HG03457 (cell line): ENCODE data around the gene DENND6B.
"Not testable (repeated sequence)": the region's sequence is repeated elsewhere in the genome, so short reads cannot be mapped to it uniquely, and the experiment has no call there.

Source experiments
- ATAC-seq: cut with Tn5 transposase; IDR thresholded peaks from one replicate; pipeline ENCODE4 v1.9.1; 2021; ENCODE audit warnings: moderate number of reproducible peaks; ENCODE audit not compliant: unreplicated experiment

DENND6B gene

GRCh38 chr22:50339945-50340879 lies 13.4 kb upstream of the DENND6B start:
- no peak for ATAC-seq

- no peak for ATAC-seq
Observed at GRCh38 chr22:50338860-50339462, 12.1 kb upstream of the DENND6B start.

DNA sequence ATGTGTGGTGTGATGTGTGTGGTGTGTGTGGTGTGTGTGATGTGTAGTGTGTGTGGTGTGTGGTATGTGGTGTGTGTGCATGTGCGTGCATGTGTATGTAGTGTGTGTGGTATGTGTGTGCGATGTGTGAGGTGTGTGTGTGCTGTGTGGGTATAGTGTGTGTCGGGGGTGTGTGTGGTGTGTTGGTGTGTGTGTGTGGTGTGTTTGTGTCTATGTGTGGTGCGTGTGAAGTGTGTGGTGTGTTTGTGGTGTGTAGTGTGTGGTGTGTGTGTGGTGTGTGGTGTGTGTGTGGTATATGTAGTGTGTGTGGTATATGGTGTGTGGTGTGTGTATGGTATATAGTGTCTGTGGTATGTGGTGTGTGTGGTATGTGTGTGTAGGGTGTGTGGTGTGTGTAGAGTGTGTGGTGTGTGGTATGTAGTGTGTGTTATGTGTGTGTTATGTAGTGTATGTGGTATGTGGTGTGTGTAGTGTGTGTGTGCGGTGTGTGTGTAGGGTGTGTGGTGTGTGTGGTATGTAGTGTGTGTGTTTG lies 11.3 kb upstream of the DENND6B start:
- no peak for ATAC-seq

GRCh38 chr22:50337262-50338041 lies 10.6 kb upstream of the DENND6B start:
- no peak for ATAC-seq

DNA sequence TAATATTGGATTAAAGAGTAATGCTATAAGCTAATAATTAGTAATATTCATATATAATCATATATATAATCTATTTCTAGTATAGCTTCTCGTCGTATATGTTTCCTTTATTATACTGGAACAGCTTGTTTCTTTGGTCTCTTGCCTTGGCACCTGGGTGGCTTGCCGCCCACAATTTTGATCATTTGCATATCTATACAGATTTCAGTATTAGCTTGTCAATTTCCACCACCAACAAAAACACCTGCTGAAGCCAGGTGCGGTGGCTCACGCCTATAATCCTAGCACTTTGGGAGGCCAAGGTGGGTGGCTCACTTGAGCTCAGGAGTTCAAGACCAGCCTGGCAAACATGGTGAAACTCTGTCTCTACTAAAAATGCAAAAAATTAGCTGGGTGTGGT lies 7.6 kb upstream of the DENND6B start:
- ATAC-seq: not testable (repeated sequence)

DNA sequence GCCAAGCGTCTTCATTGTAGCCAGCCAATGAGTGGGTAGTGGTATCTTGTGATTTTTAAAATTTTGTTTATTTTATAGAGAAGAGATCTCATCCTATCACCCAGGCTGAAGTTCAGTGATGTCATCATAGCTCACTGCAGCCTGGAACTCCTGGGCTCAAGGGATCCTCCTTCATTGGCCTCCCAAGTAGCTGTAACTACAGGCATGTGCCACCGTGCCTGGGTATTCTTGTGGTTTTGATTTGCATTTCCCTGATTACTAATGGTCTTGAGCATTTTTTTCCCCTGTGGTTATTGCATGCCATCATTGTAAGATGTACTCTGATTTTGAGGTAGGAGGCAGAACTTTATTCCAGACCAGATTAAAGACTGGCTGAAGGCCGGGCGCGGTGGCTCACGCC lies 2.4 kb upstream of the DENND6B start:
- no peak for ATAC-seq

GRCh38 chr22:50327711-50328019 lies 853 bp upstream of the DENND6B start:
- ATAC-seq: no peak

DNA sequence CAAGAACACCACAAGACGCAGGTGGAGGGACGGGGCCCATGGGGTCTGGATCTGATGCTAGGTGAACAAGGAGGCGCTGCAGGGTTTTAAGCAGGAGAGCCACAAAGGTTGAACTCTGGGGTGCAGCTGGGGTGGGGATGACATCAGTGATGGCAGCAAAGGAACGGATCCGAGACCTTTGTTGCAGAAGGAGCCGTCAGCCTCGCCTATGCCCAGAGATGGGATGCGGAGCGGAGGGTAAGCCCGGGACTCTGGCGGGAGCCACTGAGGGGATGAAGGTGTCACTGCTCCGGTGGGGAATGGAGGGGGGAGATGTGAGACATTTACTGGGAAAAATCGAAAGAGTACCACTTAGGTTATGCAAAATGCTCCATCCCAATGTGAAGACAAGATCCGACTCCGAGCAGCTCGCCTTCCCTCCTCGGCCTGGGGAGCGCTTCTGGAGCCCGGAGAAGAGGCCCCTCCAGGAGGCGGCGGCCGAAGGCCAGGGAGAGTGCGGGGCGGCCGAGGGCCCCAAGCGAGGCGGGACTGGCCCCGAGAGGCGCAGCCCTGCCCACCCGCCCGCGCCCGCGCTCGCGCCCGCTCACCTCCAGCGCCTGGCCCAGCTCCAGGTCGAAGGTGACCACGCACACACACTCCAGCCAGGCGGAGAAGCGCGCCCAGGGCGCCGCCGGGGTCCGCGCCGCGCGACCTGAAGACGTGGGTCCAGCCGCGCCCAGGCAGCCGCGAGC lies 422 bp downstream of the DENND6B start:
- ATAC-seq: no peak

DNA sequence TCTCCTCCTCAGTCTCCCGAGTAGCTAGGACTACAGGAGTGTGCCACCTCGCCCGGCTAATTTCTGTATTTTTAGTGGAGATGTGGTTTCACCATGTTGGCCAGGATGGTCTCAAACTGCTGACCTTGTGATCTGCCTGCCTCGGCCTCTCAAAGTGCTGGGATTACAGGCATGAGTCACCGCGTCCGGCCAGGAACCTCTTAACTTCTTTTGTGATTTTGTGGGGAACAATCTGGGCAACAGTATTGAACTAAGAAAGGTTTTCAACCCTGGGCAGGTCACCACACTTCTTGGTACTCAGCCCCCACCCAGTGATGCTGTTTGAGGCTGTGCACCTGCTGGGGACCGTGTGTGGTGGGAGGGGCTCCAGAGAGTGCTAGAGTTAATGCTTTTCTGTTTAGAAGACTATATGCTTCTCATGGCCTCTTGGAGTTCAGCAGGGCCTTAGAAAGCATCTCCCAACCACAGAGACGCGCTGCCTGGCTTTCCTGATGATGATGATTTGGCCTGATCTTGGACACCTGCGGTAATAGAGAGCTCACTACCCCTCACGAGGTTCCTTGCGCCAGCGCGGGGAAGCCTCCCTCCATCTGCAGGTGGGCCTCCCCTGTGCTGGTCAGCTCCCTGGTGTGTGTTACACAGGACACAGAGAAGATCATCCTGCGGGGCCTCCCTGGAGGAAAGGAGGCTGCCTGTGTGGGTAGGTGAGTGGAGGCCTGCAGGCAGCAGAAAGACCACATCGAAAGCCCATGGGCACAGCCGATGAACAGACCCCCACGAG lies 1.2 kb downstream of the DENND6B start:
- ATAC-seq: no peak

- no peak for ATAC-seq
Observed at GRCh38 chr22:50323900-50324299, 2.9 kb downstream of the DENND6B start.

GRCh38 chr22:50322382-50323104 lies 4.3 kb downstream of the DENND6B start:
- not testable (repeated sequence) for ATAC-seq

- no peak for ATAC-seq
Observed at GRCh38 chr22:50320671-50321325, 6.0 kb downstream of the DENND6B start.

DNA sequence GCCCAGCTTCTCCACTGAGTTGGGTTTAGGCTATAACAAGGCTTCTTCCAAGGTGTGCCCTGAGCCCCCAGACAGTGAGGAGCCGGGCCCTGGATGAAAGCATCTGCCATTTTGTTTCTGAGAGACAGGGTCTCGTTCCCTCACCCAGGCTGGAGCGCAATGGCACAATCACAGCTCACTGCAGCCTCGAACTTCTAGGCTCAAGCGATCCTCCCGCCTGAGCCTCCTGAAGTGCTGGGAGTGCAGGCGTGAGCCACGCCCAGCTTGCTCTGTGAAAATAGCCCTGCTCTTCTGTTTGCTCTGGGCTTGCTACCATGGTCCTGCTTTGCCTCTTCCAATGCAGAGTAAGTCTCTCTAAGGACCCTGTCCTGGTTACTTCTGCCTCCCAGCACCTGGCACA lies 6.7 kb downstream of the DENND6B start:
- no peak for ATAC-seq

GRCh38 chr22:50319503-50319951 lies 7.3 kb downstream of the DENND6B start:
- no peak for ATAC-seq

GRCh38 chr22:50318698-50319411 lies 8.0 kb downstream of the DENND6B start:
- ATAC-seq: no peak

- ATAC-seq: no peak
Observed at GRCh38 chr22:50318356-50318697, 8.5 kb downstream of the DENND6B start.

- ATAC-seq: no peak
Observed at GRCh38 chr22:50317674-50318073, 9.1 kb downstream of the DENND6B start.

- ATAC-seq: no peak
Observed at GRCh38 chr22:50317178-50317577, 9.6 kb downstream of the DENND6B start.
